Transverse colon (tissue), 4 donors: ENCODE measurements around the gene SH3RF1.

Source experiments
- CTCF ChIP-seq, 5 experiments: fragments of 200-600 bp in 3 of 5; fragments of 450-650 bp in 2 of 5; sonication (generic) in 3 of 5; IDR thresholded peaks; 1 replicate in 2 of 5; 2 replicates in 3 of 5; pipeline ENCODE4 v1.5.1; 2016 to 2017; ENCODE audit warnings: antibody characterized with exemption in 5 of 5, inconsistent platforms in 3 of 5, mild to moderate bottlenecking in 2 of 5, moderate library complexity in 1 of 5
- POLR2A ChIP-seq: fragments of 450-650 bp; IDR thresholded peaks from one replicate; pipeline ENCODE4 v1.6.1; 2016; ENCODE audit warnings: antibody characterized with exemption, mild to moderate bottlenecking, moderate library complexity
- POLR2AphosphoS5 ChIP-seq, 3 donors: sonication (generic); formaldehyde crosslinking; IDR thresholded peaks; one replicate each; pipeline ENCODE4 v1.6.1; 2016; ENCODE audit warnings: antibody characterized with exemption in 3 of 3

GRCh38 chr4:169231647-169232262 lies 39.0 kb downstream of the SH3RF1 start:
- TF ChIP-seq CTCF (IDR thresholded peaks at IDR 0.05) (no peak), POLR2AphosphoS5 (IDR thresholded peaks at IDR 0.05) (no peak), POLR2A (no peak)
